Measurements from ENCODE around the gene TNP2. TPM values are rescaled to one million over a fixed set of nuclear protein-coding genes. Genes with fewer than 3 reads are reported as not detected.
"Not testable (repeated sequence)": the region's sequence is repeated elsewhere in the genome, so short reads cannot be mapped to it uniquely, and the experiment has no call there.

TNP2 gene
- total RNA-seq, 1 donor from 2014 or later = not detected

DNA sequence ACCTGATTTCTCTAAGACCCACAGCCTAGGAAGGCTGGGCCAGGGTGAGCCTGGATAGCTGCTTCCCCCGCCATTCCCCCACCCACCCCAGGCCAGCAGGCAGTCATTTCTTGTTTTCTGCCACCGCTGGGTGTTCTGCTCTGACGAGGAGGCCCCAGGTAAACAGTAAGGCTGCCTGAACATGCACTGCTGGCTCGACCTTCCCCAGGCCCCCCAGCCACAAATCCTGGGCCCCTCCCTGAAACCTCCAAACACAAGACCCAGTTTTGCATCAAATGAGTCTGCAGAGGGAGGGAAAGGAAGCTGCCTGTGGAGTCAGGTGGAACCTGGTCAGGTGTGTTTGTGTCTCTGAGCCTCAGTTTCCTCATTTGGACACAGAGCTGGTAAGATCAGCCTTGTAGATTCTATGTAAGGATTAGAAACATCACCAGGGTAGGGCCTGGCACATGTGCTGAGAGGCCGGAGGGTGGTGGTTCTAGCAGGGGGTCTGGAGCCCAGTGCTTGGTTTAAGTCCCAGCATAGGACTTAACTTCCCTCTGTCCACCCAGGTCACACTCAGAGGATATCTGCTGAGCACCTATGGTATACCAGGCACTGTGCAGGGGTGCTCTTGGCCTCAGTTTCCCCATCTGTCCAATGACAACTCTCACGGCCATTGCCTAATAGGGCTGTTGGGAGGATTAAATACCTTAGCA is 30.9 kb upstream of the TNP2 start:
- TF ChIP-seq, protein P1, sequence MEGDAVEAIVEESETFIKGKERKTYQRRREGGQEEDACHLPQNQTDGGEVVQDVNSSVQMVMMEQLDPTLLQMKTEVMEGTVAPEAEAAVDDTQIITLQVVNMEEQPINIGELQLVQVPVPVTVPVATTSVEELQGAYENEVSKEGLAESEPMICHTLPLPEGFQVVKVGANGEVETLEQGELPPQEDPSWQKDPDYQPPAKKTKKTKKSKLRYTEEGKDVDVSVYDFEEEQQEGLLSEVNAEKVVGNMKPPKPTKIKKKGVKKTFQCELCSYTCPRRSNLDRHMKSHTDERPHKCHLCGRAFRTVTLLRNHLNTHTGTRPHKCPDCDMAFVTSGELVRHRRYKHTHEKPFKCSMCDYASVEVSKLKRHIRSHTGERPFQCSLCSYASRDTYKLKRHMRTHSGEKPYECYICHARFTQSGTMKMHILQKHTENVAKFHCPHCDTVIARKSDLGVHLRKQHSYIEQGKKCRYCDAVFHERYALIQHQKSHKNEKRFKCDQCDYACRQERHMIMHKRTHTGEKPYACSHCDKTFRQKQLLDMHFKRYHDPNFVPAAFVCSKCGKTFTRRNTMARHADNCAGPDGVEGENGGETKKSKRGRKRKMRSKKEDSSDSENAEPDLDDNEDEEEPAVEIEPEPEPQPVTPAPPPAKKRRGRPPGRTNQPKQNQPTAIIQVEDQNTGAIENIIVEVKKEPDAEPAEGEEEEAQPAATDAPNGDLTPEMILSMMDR (conservative IDR thresholded peaks at IDR 0.05; ENCODE audit: low read depth, low read length) = no peak
- DNase-seq (ENCODE audit: low read depth) = no peak
- H3K4me3 ChIP-seq (ENCODE audit: low read depth, low read length) = no peak overlapping the region

DNA sequence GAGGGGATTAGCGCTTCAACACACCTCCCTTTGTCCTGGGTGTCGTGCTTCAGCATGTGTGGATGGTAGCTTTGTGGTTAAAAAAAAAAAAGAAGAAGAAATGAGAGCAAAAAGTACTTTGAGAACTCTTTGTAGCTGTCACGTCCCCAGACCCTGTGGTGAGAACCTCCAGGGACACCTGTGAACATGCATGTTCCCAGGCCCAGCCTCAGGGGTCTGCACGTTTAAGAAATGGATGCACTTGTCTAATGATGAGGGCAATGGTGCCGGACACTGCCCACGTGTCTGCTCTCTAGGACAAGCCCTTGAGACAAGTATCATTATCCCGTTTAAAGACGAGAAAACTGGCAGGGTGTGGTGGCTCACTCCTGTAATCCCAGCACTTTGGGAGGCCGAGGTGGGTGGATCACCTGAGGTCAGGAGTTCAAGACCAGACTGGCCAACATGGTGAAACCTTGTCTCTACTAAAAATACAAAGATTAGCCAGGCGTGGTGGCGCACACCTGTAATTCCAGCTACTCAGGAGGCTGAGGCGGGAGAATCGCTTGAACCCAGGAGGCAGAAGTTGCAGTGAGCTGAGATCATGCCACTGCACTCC is 29.9 kb upstream of the TNP2 start:
- not testable (repeated sequence) for DNase-seq (ENCODE audit: low read depth)

DNA sequence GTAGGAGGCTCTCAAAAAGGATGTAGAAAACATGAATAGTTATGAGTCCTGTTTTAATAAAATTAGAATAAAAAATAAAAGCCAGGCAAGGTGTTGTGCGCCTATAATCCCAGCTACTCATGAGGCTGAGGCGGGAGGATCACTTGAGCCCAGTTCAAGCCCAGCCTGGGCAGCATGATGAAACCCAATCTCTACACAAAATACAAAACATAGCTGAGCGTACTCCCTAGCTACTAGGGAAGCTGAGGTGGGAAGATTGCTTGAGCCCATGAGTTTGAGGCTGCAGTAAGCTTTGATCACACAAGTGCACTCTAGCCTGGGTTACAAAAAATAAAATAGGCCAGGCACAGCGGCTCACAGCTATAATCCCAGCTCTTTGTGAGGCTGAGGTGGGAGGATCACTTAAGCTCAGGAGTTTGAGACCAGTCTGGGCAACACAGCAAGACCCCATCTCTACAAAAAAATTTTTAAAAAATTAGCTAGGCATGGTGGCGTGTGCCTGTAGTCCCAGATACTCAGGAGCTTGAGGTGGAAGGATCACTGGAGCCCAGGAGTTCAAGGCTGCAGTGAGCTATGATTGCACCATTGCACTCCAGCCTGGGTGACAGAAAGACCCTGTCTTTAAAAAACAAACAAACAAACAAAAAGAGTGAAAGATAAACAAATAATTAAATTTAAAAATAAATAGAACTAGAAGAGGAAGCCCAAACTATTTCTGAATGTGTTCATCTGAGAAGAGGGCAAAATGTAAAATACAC is 29.2 kb upstream of the TNP2 start:
- no peak overlapping the region for H3K4me3 ChIP-seq (ENCODE audit: low read depth, low read length)
- TF ChIP-seq, protein P1 (conservative IDR thresholded peaks at IDR 0.05; ENCODE audit: low read depth, low read length) = no peak
- DNase-seq (ENCODE audit: low read depth) = no peak

More for the DNA sequence above, 29.9 kb upstream of the TNP2 start:
- H3K4me3 ChIP-seq (ENCODE audit: low read depth, low read length) = not testable (repeated sequence)

DNA sequence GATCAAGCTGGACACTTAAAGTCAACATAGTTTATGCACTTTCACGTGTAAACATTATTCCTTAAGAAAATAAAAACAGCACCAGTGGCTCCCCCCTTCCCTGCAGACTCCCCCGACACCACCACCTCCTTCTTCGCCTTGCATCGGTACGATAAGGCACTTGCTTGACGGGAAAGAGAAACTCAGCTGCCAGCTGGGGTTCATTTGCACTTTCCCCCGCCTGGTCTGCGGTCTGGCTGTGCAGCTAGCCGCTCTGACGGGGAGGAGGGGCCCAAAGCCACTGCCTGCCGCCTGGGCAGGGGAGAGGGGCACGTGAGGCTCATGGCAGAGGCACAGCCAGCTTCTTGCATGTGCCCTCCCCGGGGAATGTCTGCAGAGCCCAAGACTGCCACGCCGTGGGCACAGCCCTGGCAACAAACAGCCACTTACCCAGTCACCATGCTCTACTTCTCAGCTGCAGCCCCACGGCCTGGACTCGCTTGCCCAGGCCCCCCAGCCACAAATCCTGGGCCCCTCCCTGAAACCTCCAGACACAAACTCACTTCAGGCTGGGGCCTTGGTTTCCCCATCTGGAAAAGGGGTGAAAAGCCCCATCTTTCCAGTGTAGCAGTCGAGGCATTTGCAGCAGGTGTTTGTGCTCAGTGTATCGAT is 28.5 kb upstream of the TNP2 start:
- H3K4me3 ChIP-seq (ENCODE audit: low read depth, low read length) = peak overlapping the region; percentile 29
- DNase-seq (ENCODE audit: low read depth) = no peak
- TF ChIP-seq, protein P1 (conservative IDR thresholded peaks at IDR 0.05; ENCODE audit: low read depth, low read length) = peak; percentile 27

DNA sequence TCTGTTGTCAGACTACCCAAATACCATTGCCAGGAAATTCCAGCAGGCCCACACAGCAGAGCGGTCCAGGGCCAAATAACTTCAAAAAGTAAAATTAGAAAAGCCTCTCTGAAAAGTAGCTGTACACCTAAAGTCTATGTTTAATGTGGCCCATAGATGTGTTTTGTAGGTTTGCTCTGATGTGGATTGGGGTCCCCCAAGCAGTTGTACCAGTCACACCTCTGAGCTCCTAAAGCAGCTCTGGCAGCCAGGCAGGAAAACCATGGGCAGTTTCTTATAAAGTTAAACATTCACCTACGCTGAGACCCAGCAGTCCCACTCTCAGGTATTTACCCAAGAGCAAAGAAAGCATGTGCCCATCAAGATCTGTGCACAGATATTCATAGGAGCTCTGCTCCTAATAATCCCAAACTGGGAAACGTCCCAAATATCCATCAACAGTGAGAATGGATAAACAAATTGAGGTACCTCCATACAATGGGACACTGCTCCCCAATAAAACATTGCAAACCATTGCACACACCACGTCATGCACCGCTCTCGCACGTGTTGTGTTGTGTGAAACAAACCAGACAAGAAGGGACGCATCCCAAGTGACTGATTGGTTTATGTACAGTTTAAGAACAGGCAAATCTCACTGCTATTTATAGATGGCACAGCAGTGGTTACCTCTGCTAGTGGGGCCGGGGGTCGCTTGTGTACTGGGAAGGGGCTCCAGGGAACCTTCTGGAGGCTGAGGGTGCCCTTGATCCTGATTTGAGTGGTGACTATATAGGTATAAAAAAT is 27.8 kb upstream of the TNP2 start:
- peak overlapping the region; percentile 29 for H3K4me3 ChIP-seq (ENCODE audit: low read depth, low read length)
- TF ChIP-seq, protein P1 (conservative IDR thresholded peaks at IDR 0.05; ENCODE audit: low read depth, low read length) = no peak
- no peak for DNase-seq (ENCODE audit: low read depth)

DNA sequence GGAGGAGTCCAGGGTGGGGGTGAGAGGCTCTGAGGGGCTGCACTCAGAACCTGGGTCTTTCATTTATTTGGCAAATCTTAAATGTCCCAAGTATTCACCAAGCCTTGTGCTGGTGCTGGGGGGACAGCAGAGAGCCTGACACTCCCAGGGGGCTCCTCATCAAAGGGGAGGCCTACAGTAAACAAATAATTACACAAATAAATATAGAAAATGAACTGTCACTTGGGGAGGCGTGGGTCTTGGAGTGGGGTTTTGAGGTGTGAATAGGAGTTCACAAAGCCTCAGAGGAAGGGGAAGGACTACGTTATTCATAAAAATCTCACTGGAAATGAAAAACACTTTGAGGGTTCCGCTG is 27.2 kb upstream of the TNP2 start:
- TF ChIP-seq, protein P1 (conservative IDR thresholded peaks at IDR 0.05; ENCODE audit: low read depth, low read length) = no peak
- DNase-seq (ENCODE audit: low read depth) = no peak
- no peak overlapping the region for H3K4me3 ChIP-seq (ENCODE audit: low read depth, low read length)

All from epithelial cell of proximal tubule (primary cell).